Fibroblast of pulmonary artery (primary cell): ENCODE results near the gene TAF6.

Experiments
- DNase-seq: peaks from one replicate; pipeline ENCODE4 v3.0.0-alpha.2; 2010; ENCODE audit warnings: low read depth
- H3K4me3 ChIP-seq: replicated peaks from 2 replicates; pipeline ENCODE4 v1.5.1; 2011; ENCODE audit warnings: low read depth, mild to moderate bottlenecking, control low read depth, low read length, moderate library complexity
- CTCF ChIP-seq: IDR thresholded peaks from 2 replicates; pipeline ENCODE4 v1.5.1; 2011; ENCODE audit warnings: mild to moderate bottlenecking, control low read depth, low read length, inconsistent platforms; ENCODE audit errors: missing control alignments

Gene TAF6

GRCh38 chr7:100093054-100093453 is 26.1 kb downstream of the TAF6 start:
- TF ChIP-seq CTCF, result no peak
- DNase-seq, result no peak
- H3K4me3 ChIP-seq, result no peak overlapping the region

- no peak overlapping the region for H3K4me3 ChIP-seq
- DNase-seq, result no peak
- TF ChIP-seq CTCF, result no peak
These were observed 27.6 kb downstream of the TAF6 start for GRCh38 chr7:100091411-100092181.

GRCh38 chr7:100090527-100091410 is 28.4 kb downstream of the TAF6 start:
- no peak for TF ChIP-seq CTCF
- DNase-seq, result no peak
- no peak overlapping the region for H3K4me3 ChIP-seq

GRCh38 chr7:100089458-100090196 is 29.5 kb downstream of the TAF6 start:
- DNase-seq, result no peak
- H3K4me3 ChIP-seq, result peak overlapping the region; percentile 68
- no peak for TF ChIP-seq CTCF

- TF ChIP-seq CTCF, result no peak
- DNase-seq, result peak; percentile 74
These were observed 30.3 kb downstream of the TAF6 start, which contains the start of gene COPS6 for GRCh38 chr7:100088621-100089457. COPS6 (plus strand) TSS chr7:100088969; CDS start chr7:100088991, 22 bp downstream.

GRCh38 chr7:100088095-100088620 is 31.0 kb downstream of the TAF6 start:
- H3K4me3 ChIP-seq, result peak overlapping the region; percentile 68
- no peak for DNase-seq
- TF ChIP-seq CTCF, result no peak

More at GRCh38 chr7:100088621-100089457, 30.3 kb downstream of the TAF6 start, which contains the start of gene COPS6:
- peak within 1 kb of the TSS; percentile 68 for H3K4me3 ChIP-seq
